Right renal cortex interstitium (tissue), 3 donors: Measurements from ENCODE around the gene AIFM3. TPM values are rescaled to one million over a fixed set of nuclear protein-coding genes. Genes with fewer than 3 reads are reported as not detected.
"Not testable (repeated sequence)": the region's sequence is repeated elsewhere in the genome, so short reads cannot be mapped to it uniquely, and the experiment has no call there.

Experiments
- DNase-seq, 3 donors: peaks; one replicate each; pipeline ENCODE4 v3.0.0-alpha.2; 2013; ENCODE audit warnings: low read depth in 3 of 3, low spot score in 2 of 3
- polyA plus RNA-seq, 3 donors: library from polyadenylated mRNA; unstranded; fragments of 120-200 nt; gene quantifications; one replicate each; pipeline ENCODE4 v1.2.1, GENCODE V29; 2013; ENCODE audit not compliant: insufficient read length in 3 of 3

AIFM3 gene
- polyA plus RNA-seq, 3 donors, result 0.69 to 0.97 (median 0.76) TPM

DNA sequence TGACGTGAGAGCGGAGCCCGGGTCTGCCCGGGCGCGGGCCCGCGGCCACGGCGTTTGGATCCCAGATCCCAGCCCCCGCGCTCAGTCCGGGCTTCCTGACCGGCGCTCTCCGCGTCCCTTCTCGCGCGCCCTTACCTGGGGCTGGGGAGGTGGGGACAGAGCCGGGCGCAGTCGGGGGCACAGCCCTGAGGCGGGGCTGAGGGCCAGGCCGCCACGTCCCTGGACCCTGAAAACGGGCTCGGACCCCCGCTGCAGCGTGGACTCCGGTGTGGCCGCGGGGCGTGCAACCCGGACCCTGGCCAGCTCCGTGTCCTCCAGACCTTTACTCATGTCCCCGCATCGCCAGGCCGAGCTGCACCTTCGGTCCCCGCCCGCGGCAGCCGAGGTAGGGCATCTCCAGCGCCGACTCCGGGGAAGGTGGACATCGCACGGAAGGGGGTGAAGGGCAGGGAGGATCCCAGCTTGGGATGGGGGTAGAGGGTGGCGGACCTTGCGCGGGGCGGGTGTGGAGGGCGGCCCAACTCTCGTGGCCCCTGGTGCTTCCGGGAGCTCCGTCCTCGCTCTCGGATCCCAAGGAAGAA lies 9.9 kb upstream of the AIFM3 start:
- no peak for DNase-seq

DNA sequence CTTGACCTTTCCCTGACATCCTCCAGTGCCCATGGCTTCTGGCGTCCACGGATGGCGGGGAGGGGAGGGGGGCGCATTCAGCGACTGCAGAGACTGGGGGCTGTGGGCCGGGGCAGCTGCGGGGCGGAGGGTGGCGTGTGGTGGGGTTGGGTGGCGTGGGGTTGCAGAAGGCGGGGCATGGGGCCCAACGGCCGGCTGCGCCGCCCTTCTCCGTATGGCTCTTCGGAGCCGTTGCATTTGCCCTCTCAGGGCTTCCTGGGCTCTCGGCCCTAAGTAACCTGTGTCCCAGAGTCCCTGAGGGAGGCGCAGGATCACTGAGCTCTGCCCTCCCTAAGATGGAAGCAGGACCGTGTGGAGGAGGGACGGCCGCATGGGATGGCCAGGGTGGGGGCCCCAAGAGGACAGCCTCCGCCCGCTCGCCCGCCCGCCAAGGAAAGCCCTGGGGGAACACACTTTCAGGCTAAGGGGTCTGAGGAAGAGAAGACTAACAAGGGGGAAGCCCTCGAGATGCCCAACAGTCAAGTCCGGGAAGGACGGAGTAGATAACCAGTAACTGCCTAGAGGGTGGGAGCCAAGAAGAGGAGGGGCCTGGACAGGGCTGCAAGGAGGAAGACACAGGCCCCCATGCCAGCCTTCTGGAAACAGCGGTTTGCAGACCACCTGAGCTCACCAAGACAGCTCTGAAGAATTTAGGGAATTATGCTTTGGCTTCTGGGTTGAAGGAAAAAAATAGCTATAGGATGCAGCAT lies 9.2 kb upstream of the AIFM3 start:
- DNase-seq, result no peak

DNA sequence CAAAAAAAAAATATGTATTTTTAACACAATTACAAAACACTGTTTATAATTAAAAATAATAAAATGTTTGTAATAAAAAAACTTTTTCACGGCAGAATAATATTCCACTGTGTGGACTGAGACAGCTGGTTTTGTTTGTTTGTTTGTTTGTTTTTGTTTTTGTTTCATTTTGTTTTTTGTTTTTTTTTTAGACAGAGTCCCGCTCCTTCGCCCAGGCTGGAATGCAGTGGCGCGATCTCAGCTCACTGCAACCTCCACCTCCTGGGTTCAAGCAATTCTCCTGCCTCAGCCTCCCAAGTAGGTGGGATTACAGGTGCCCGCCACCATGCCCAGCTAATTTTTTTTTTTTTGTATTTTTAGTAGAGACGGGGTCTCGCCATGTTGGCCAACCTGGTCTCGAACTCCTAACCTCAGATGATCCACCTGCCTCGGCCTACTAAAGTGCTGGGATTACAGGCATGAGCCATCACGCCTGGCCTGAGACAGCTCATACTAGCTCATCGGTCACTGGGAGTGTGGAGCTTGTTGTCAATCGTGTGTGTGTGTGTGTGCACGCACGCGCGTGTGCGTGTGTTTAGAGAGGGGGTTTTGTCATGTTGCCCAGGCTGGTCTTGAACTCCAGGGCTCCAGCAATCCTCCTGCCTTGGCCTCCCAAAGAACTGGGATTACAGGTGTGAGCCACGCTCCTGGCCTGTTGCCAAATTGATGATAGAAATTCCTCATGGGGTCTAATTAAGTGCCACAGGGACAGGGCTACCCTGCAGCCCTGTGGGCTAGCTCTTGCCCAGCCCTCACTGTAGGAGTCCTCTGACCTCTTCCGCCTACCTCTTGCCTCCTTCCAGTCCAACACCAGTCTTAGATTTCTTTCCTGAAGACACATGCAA lies 7.2 kb upstream of the AIFM3 start:
- no peak for DNase-seq

DNA sequence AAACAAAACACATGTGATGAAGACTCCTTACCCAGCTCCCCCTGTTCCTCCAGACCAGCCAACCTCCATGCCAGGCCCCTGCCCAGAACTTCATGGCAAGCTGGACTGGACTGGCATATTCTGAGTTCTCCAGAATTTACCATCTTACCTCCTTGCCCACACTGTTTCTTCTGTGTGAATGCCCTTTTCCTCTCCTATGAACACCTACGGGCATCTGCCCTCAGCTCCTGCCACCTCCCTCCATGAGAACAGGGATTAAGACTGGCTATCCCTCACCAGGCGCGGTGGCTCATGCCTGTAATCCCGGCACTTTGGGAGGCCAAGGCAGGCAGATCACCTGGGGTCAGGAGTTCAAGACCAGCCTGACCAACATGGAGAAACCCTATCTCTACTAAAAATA lies 6.4 kb upstream of the AIFM3 start:
- DNase-seq, result no peak

DNA sequence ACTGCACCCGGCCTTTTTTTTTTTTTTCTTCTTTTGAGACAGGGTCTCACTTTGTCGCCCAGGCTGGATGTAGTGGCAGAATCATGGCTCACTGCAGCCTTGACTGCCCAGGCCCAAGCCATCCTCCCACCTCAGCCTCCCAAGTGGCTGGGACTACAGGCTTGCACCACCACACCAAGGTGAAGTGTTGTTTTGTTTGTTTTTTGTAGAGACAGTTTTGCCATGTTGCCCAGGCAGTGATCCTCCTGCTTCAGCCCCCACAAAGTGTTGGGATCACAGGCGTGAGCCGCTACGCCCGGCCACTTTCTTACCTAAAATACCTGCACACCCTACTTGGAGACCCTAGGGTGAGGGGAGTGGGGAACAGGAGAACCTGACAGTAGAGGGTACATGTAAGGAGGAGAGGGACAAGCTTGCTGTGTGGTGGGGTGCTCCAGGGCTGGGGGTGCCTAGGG lies 4.5 kb upstream of the AIFM3 start:
- DNase-seq, result no peak

DNA sequence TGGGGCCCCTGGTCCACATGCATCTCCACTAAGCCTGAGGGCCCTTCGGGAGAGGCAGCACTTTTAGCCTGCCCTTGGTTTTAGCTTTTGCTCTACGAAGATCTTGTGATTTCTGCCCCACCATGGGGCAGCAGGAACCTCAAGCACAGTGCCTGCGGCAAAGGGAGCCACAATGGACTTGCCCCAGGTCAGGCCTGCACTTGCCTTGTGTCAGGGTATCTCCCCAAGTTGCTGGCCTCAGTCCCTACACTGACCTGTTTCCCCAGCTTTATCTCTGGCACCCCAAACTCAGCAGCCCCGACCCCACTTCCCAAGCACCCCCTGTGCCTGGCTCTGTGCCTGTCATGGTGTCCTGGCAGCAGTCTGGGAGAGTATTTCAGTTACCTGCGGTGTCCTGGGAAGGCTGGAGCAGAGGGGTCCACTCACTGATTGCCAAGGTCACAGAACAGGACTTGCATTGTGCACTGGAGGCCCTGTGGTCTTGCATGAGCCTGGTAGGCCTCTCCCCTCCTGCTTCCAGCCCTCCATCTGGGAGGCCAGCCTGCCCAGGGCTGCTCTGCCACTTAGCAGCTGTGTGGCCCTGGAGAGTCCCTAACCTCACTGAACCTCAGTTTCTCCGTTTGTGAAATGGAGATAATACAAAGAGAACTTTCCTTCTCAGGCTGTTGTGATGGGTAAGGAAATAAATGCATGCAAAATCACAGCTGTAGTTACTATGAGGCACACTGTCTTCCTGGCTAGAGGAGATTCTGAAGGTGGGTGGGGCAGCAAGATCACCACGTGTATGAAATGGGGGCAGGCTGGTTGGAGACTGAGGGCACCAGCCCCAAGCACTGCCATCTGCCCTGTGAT lies 3.6 kb upstream of the AIFM3 start:
- no peak for DNase-seq

DNA sequence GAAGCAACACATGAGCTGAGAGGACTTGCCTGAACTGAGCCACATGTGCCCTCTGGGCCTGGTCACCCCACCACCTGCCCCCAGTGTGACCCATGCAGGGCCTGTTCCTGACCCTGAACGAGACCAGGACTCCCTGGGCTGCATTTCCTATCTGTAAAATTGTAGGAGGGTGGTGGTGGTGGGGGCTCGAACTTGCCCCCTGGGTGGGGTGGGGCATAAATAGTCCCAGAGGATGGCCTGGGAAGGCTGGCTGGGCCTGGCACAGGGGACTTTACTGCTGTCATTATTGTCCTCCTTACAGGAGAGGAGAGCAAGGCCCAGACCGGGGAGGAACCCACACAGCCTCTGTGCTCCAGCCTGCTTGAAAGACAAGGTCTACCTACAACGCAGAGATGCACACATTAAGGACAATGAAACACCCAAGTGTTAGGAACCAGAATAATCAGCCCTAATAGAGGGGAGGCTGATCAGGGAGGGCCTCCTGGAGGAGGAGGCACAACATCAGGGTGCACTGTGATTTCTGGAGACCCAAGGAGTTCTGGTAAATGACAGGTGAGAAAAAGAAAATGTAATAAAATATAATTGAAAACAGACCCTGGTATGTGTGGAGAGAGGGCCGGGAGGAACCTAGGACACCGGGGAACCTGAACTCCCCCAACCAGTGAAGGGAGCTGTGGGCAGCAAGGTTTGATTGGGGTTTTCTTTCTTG lies 2.8 kb upstream of the AIFM3 start:
- DNase-seq, result no peak

DNA sequence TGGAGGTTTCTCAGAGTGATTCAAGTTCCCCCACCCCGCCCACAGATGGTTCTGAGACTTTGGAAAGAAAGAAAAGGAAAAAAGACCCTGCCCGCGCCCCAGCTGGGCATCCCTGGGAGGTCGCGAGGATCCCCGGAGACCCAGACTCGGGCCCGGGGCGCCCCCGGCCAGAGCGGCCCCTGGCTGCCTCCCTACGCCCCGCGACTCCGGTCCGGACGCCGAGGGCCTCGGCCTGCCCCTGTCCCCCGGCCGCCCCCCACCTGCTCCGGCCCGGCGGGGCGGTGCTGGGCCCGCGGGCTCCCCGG lies 2.3 kb upstream of the AIFM3 start:
- no peak for DNase-seq

DNA sequence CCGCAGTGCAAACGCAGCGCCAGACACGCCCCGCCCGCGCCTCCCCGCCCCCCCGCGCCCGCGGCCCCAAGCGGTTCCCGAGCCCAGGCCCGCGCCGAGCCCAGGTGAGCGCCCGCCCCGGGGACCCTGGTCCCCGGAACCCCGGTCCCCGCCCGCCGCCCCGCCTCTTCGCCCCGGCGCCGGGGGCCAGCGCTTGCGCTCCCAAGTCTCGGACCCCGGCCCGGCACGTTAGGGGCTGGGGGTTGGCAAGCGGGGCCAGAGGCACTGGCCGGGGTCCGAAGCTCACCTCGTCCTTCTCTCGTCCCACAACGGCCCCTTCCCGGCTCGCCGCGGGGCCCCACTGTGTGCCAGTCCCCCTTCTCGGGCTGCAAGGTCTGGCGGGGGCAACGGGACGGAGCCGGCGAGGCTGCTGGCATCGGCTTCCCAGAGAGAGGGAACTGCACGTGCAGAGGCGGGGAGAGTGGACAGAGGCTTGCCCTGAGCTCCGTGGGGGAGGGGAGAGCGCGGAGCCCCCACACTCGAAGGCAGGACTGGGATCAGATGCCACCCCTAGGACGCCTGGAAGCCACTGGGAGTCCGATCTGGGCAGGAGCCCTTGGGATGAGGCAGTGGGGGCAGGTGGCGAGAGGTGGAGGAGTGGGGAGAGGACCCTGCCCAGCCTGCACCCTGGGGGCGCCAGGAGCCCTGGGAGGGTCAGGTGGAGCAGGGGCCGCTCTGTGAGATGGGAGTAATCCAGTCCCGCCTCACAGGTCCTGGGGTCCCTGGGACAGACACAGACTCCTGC lies 1.8 kb upstream of the AIFM3 start:
- DNase-seq, result no peak

DNA sequence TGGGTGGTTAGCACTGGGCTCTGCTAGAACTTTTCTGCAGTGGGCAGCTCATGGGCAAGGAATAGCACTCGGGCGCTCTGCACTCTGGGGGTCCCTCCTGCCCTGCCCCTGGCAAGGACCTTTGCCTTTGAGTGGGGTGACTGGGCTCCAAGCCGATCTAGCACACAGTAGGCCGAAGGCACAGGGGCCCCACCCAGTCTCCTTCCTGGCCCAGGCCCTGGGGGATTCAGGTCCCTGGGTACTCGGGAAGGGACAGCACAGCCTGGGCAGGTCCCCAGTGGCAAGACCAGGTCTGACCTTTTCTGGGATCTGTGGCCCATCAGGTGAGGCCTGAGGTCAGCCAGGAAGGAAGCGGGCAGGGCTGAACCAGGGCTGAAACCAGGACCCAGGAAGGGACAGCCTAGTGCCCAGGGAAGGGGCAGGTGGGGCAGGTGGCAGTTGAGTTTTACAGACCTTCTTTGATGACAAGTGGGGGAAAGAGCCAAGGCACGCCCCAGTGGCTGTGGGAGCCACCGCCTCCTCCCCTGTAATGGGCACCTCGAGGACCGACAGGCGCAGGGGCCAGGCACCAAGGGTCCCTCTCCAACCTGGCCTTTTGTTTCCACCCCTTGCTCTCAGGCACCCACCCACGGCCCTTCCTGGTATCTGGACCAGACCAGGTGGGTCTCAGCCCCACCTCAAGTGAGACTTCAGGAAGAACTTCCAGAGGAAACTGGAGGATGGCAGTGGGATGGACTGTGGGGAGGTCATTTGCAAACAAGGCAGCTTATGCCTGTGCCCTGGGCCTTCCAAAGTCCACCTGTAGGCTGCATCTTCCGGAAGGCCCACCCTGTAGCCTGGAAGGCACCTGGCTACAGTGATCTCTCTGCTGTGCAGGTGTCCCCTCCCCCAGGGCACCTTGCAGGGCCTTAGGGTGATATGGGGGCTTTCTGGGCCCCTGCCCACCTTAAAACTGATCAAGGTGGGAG lies 883 bp upstream of the AIFM3 start:
- no peak for DNase-seq

DNA sequence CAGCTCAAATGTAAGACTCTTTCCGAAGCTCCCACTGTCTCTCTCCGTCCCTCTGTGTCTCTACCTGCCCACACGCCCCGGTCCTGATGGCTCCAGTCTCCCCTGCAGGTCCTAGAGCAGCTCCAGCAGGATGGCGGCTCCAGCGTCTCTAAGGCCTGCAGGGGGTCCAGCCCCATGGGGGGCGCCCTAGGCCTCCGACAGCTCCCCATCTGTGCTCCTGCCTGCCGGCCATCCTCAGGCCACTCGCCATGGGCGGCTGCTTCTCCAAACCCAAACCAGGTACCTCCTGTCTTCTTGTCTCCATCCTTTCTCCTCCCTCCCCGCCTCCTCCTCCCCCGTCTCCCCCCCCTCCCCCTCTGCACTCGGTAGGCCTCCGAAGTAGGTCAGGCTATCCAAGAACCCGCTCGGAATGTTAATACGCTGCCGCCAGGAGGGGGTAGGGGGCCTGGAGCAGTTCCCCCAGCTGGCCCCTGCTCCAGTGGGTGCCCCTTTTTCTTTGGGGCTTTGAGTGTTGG lies 699 bp downstream of the AIFM3 start:
- no peak for DNase-seq

DNA sequence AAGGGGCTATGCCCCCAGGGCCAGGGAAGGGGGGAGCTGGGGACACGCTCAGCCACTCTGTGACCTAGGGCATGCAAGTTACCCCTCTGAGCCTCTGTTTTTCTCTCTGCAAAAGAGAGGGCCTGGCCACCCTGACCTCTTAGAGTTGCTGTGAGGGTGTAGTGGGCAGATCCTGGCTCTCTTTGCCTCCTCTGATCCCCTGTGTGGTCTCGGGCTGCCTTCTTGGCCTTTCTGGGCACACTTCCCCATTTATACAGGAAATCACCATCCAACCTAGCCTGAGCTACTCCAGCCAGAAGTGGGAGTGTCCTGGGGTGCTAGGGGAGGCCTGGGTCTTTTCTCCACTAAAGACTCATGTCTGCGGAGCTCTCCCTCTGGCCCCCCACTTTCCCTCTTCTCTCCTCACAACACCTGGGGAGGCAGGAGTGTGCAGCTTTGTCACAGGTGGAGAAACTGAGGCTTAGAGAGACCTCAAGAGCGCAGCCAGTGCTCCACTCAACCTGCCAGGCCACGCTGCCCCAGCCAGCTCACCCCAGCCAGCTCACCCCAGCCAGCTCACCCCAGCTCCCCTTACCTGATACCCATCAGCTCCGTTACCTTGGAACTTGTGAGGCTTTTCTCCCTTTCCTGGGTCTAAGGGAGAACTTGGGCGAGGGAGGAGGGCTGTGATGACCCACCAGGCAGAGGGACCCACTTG lies 1.4 kb downstream of the AIFM3 start:
- no peak for DNase-seq

DNA sequence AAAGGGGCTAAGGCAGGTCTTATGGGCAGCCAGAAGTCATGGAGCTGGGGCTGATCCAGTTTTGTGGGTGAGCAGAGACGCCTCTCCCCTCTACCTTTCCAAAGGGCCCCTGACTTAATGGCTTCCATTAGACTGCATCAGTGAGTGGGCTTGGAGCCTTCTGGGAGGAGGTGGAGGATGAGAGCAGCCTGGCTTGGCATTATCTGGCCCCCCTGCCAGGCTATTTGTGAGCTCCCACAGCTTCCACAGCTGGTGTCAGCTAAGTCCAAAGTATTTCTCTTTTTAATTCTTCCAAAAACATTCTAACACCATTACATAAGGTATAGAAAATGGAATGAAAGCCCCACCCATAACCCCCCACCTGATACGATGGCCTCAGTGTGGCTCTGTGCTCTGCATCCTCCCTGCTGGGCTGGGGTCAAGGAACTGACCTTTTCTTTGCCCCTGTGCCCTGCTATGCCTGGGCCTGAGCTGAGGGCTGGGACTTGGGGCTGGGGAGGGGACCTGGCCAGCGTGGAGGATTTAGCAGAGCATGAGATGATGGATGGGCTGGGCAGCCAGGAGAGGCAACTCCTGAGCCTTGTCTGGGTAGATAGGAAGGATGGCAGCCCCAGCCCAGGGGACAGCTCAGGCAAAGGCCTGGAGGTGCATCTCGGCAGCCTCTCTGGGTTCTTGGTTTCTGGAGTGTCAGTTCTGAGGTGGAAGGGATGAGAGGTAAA lies 4.0 kb downstream of the AIFM3 start:
- DNase-seq, result no peak

DNA sequence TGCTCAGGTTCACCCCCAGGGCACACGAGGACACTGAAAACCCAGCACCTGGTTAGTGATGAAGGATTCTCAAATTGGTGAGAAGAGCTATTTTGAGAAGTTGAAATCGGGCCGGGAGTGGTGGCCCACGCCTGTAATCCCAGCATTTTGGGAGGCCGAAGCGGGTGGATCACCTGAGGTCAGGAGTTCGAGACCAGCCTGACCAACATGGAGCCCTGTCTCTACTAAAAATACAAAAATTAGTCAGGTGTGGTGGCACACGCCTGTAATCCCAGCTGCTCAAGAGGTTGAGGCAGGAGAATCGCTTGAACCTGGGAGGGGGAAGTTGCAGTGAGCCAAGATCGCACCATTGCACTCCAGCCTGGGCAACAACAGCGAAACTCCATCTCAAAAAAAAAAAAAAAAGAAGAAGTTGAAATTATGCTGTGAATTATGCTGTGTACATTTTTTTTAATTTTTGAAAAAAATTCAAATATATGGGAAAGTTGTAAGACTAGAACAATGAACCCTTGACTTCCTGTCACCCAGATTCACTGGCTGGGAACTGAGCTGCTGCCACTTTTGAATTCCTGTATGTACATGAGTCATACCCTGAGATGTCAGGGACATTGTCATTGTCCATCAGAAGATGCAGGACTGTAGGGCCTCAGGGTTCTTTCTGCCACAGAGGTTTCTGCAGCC lies 5.1 kb downstream of the AIFM3 start:
- not testable (repeated sequence) for DNase-seq

DNA sequence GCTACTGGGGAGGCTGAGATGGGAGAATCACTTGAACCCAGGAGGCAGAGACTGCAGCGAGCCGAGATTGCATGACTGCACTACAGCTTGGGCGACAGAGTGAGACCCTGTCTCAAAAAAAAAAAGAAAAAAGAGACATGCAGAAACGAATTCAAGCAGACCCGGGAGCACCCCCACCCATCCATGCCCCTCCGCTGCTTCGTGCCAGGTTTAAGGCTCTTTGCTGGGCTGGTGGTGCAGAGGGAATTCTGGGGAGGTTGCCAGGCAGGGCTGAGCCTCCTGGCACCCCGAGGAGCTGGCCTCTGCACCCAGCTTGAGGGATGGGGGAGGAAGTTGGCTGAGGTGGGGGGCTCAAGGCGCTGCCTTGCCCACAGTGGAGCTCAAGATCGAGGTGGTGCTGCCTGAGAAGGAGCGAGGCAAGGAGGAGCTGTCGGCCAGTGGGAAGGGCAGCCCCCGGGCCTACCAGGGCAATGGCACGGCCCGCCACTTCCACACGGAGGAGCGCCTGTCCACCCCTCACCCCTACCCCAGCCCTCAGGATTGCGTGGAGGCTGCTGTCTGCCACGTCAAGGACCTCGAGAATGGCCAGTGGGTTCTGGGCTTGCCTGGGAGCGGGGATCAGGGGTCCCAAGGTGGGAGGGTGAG lies 6.0 kb downstream of the AIFM3 start:
- DNase-seq, result no peak
